ENCODE results near the gene RBM47. TPM values are rescaled to one million over a fixed set of nuclear protein-coding genes. Genes with fewer than 3 reads are reported as not detected.

RBM47 gene
- total RNA-seq, 1 experiment from 2014 or later: 78.0 TPM

DNA sequence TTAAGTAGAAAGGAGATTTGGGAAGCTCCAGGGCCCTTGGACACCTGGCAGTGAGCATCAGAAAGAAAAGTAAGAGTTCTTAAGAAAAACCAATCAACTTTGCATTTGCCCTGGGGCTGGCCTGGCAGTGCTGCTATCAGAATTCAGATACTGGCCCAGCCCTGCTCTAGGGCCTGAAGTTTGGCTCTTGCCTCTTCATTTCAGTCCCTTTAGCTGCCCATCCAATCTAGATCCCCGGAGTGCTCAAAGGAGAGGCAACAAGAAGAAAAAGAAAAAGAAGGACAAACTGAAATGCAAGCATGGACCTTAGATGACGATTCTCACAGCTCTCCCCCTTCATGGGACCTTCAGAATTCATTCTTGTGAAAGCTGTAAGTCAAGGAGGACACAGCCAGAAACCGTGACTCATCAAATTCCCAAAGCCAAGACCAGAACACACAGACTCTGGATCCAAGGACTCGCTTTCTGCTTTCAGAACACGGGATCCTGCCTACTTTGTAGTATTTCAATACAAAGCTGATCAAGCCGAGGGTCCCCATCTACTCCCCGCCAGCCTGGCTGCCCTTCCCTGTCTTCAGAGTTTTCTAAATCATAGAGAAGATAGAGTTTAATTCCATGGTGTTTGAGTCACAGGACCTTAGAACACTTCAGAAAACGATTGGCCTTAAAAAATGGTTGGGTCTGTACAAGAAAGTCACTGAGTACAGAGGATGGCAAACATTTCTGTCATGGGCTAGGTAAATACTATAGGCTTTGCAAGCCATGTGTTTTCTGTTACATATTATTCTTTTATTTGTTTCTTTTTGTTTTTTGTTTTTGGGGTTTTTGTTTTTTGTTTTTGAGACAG, 103.7 kb downstream of the RBM47 start:
- Histone ChIP-seq H3K27me3 (ENCODE audit: insufficient read depth, low read depth) (no peaks in the 10 kb centered on the region), H3K9me3 (ENCODE audit: insufficient read depth, low read depth) (no peaks in the 10 kb centered on the region), H2AFZ (no peak overlapping the region), H3K27ac (peak overlapping the region; percentile 92), H4K20me1 (ENCODE audit: insufficient read depth) (no peaks in the 10 kb centered on the region), H3K9me2 (ENCODE audit: insufficient read depth) (no peaks in the 10 kb centered on the region), H3K4me1 (replicated peaks; ENCODE audit: insufficient read depth) (peaks cover 25% of the 10 kb centered on the region), H3F3A (ENCODE audit: insufficient read depth, low read depth) (peaks cover 42% of the 10 kb centered on the region; the same call in 1 of the 2 replicates), H3K36me3 (ENCODE audit: low read depth) (peaks cover 8% of the 10 kb centered on the region), H3K4me3 (peak overlapping the region; percentile 19; the same call in 1 of the 2 replicates), H3K4me2 (peak overlapping the region; percentile 68), H3K79me2 (ENCODE audit: low read depth) (peaks cover 69% of the 10 kb centered on the region)
- intact Hi-C loops (cut with micrococcal nuclease; ENCODE audit: unreplicated experiment): loop anchor here (1.0 kb wide), 1 partner anchor 11 kb away; no protein-coding TSS in a partner anchor
- DNase-seq: peak; percentile 55 to 81
- CTCF ChIA-PET: no interaction called here
- BruUV-seq (replicated peaks): TSS peak; percentile 82
- POLR2A ChIA-PET (ENCODE audit: unreplicated experiment): interaction anchor here (0.5 to 0.6 kb wide), 3 partner anchors 53 to 1086 kb away, joined by 4 read pairs; no protein-coding TSS in a partner anchor
- TF ChIP-seq EZH2 (IDR thresholded peaks at IDR 0.05; ENCODE audit: low read depth): no peak
- TF ChIP-seq, protein P1, sequence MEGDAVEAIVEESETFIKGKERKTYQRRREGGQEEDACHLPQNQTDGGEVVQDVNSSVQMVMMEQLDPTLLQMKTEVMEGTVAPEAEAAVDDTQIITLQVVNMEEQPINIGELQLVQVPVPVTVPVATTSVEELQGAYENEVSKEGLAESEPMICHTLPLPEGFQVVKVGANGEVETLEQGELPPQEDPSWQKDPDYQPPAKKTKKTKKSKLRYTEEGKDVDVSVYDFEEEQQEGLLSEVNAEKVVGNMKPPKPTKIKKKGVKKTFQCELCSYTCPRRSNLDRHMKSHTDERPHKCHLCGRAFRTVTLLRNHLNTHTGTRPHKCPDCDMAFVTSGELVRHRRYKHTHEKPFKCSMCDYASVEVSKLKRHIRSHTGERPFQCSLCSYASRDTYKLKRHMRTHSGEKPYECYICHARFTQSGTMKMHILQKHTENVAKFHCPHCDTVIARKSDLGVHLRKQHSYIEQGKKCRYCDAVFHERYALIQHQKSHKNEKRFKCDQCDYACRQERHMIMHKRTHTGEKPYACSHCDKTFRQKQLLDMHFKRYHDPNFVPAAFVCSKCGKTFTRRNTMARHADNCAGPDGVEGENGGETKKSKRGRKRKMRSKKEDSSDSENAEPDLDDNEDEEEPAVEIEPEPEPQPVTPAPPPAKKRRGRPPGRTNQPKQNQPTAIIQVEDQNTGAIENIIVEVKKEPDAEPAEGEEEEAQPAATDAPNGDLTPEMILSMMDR (conservative IDR thresholded peaks at IDR 0.05): no peak

DNA sequence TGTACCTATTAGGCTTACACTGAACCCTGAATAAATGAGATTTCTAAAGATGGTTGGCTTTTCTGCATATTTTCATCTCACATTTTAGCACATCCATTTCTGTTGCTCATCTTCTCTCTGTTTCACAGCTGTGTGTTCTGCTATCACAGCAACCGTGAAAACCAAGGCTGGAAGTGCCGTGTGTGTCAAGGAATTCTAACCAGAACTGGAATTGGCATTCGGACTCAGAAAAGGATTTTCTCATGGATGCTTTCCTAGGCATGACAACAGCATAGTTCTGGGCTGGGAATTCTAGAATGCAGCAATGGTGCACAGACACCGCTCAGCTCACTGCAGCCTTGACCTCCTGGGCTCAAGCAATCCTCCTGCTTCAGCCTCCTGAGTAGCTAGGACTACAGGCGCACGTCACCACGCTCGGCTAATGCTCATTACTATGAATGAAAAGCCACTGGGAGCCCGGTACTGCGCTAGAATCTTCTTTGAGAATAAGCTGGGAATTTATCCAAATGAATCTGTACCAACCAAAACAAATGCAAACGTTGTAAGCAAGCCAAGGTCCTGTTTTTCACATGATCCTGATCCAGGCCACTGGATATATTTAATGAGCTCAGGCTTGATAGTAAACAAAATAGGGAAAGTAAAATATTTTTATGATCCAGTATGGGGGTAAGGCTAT, 105.2 kb downstream of the RBM47 start:
- Histone ChIP-seq H3K9me3 (ENCODE audit: insufficient read depth, low read depth) (no peaks in the 10 kb centered on the region), H3K4me2 (no peak overlapping the region), H4K20me1 (ENCODE audit: insufficient read depth) (no peaks in the 10 kb centered on the region), H3F3A (ENCODE audit: insufficient read depth, low read depth) (peaks cover 39% of the 10 kb centered on the region; the same call in 1 of the 2 replicates), H3K27me3 (ENCODE audit: insufficient read depth, low read depth) (no peaks in the 10 kb centered on the region), H3K4me1 (replicated peaks; ENCODE audit: insufficient read depth) (peaks cover 25% of the 10 kb centered on the region), H3K27ac (0 out of 2 replicates have a peak overlapping the region, but pooled peaks have one; percentile 92), H3K36me3 (ENCODE audit: low read depth) (peaks cover 8% of the 10 kb centered on the region), H3K79me2 (ENCODE audit: low read depth) (peaks cover 81% of the 10 kb centered on the region), H3K9me2 (ENCODE audit: insufficient read depth) (no peaks in the 10 kb centered on the region), H3K4me3 (no peak overlapping the region), H2AFZ (no peak overlapping the region)
- no peak for DNase-seq
- ChIA-PET POLR2A (ENCODE audit: unreplicated experiment) (no interaction called here), CTCF (no interaction called here)
- BruUV-seq (replicated peaks): TSS peak; percentile 10
- intact Hi-C loops (cut with micrococcal nuclease; ENCODE audit: unreplicated experiment): no loop called here
- TF ChIP-seq EZH2 (IDR thresholded peaks at IDR 0.05; ENCODE audit: low read depth): no peak
- TF ChIP-seq, protein P1 (conservative IDR thresholded peaks at IDR 0.05): no peak

DNA sequence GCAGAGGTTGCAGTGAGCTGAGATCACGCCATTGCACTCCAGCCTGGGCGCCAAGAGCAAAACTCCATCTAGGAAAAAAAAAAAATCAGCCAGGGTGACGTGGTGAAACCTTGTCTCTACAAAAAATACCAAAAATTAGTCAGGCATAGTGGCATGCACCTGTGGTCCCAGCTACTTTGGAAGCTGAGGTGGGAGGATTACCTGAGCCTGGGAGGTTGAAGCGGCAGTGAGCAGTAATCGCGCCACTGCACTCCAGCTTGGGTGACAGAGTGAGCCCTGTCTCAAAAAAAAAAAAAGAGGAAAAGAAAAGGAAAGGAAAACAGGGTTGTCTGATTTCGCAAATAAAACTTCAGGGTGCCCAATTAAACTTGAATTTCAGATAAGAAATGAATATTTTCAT, 106.1 kb downstream of the RBM47 start:
- peaks cover 25% of the 10 kb centered on the region for H3K4me1 ChIP-seq (replicated peaks; ENCODE audit: insufficient read depth)
- no TSS peak for BruUV-seq (replicated peaks)
- no peak overlapping the region for H3K27ac ChIP-seq
- no peaks in the 10 kb centered on the region for H3K9me2 ChIP-seq (ENCODE audit: insufficient read depth)
- H3F3A ChIP-seq (ENCODE audit: insufficient read depth, low read depth): peaks cover 45% of the 10 kb centered on the region; the same call in 1 of the 2 replicates
- TF ChIP-seq, protein P1 (conservative IDR thresholded peaks at IDR 0.05): no peak
- TF ChIP-seq EZH2 (IDR thresholded peaks at IDR 0.05; ENCODE audit: low read depth): no peak
- CTCF ChIA-PET: no interaction called here
- no peaks in the 10 kb centered on the region for H3K9me3 ChIP-seq (ENCODE audit: insufficient read depth, low read depth)
- no peaks in the 10 kb centered on the region for H4K20me1 ChIP-seq (ENCODE audit: insufficient read depth)
- POLR2A ChIA-PET (ENCODE audit: unreplicated experiment): no interaction called here
- intact Hi-C loops (cut with micrococcal nuclease; ENCODE audit: unreplicated experiment): no loop called here
- no peaks in the 10 kb centered on the region for H3K27me3 ChIP-seq (ENCODE audit: insufficient read depth, low read depth)
- H3K4me2 ChIP-seq: no peak overlapping the region
- peaks cover 83% of the 10 kb centered on the region for H3K79me2 ChIP-seq (ENCODE audit: low read depth)
- peaks cover 8% of the 10 kb centered on the region for H3K36me3 ChIP-seq (ENCODE audit: low read depth)
- no peak for DNase-seq
- H2AFZ ChIP-seq: no peak overlapping the region
- H3K4me3 ChIP-seq: no peak overlapping the region
